Measurements from ENCODE around the gene B4GALT3. TPM values are rescaled to one million over a fixed set of nuclear protein-coding genes. Genes with fewer than 3 reads are reported as not detected.

B4GALT3 gene
- total and polyA plus RNA-seq, 2 of the 8 experiments (the other 6 are each of a cell fraction or from before 2014, with no cell fraction given) = 42.3 to 43.0 TPM

DNA sequence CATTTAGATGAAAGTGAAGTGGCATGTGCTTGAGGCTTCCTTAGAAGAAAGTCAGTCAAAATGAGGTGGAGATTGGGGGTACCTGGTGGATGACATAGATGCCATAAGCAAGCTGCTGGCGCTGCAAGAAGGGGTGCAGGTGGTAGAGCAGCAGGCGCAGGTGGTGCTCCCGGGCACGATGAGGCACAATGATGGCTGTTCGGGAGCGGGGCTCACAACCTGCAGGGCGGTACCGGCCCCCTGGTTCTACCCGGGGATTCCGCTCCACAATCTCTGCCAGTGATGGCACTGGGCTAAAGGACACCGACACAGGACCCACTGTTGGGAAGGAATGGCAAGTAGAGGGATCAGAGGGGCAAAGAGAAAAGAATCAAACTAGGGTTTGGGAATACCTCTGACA lies 2.4 kb downstream of the B4GALT3 start:
- no peak overlapping the region for H4K91ac ChIP-seq (replicated peaks; ENCODE audit: insufficient read length, low read length)
- no peak overlapping the region for H2BK12ac ChIP-seq (ENCODE audit: low read depth, low read length)
- H3K36me3 ChIP-seq (ENCODE audit: control insufficient read depth in 2 of 4, insufficient read depth in 4 of 4, low read length in 3 of 4) = peaks cover 13 to 43% (median 29%) of the 10 kb centered on the region in 4 experiments
- no peak overlapping the region for H2BK120ac ChIP-seq (replicated peaks; ENCODE audit: low read depth, low read length)
- peaks cover 0 to 13% (median under 1%) of the 10 kb centered on the region in 4 experiments; a peak in 3 of 7 replicates for H3K4me1 ChIP-seq (replicated peaks in 1 of 4; ENCODE audit: control insufficient read depth in 3 of 4, insufficient read depth in 4 of 4, low read length in 3 of 4)
- H3K23me2 ChIP-seq (ENCODE audit: low read depth, low read length) = peaks cover 2% of the 10 kb centered on the region; the same call in 1 of the 2 replicates
- H3K27ac ChIP-seq (ENCODE audit: low read depth, low read length) = no peak overlapping the region
- no peak for FAIRE-seq
- no peak overlapping the region for H3K4me2 ChIP-seq (ENCODE audit: insufficient read depth in 1 of 2, low read depth in 2 of 2, low read length in 2 of 2)
- no peak overlapping the region for H3K18ac ChIP-seq (ENCODE audit: extremely low read depth, low read length)
- no peak overlapping the region for H2BK15ac ChIP-seq (ENCODE audit: low read length)
- H2BK20ac ChIP-seq (ENCODE audit: low read length) = no peak overlapping the region
- H4K20me1 ChIP-seq (replicated peaks in 1 of 2; ENCODE audit: control insufficient read depth in 1 of 2, insufficient read depth in 2 of 2, low read length in 2 of 2) = peaks cover 0 to 6% of the 10 kb centered on the region in 2 experiments
- H3K23ac ChIP-seq (ENCODE audit: insufficient read length) = no peak overlapping the region
- WGBS, 2 experiments (ENCODE audit: extremely low coverage in 1 of 2, insufficient coverage in 1 of 2, insufficient read length in 1 of 2, insufficient replicate concordance in 2 of 2, low coverage in 1 of 2, low lambda C conversion rate in 2 of 2, missing lambda C conversion rate in 1 of 2) = 97% methylated on average over 11 of the region's 11 CpGs; no CpG with 5 or more reads in 1 of the 2 experiments
- no peak overlapping the region for H4K8ac ChIP-seq (ENCODE audit: extremely low read depth, insufficient read depth, low read length)
- H2AFZ ChIP-seq (ENCODE audit: low read length) = no peak overlapping the region
- H3K4ac ChIP-seq (replicated peaks; ENCODE audit: insufficient read length, low read depth, low read length) = no peak overlapping the region
- CTCF ChIA-PET (ENCODE audit: partially characterized antibody) = interaction anchor here (2.8 kb wide), 1 partner anchor 9 kb away, joined by 27 read pairs; the partner anchor contains the start of gene PPOX
- no peak overlapping the region for H3K4me3 ChIP-seq (ENCODE audit: extremely low read depth in 1 of 4, insufficient read depth in 2 of 4, low read depth in 3 of 4, low read length in 4 of 4)
- H2AK5ac ChIP-seq (ENCODE audit: low read depth, low read length) = no peak overlapping the region
- H3K27me3 ChIP-seq (replicated peaks in 1 of 4; ENCODE audit: control insufficient read depth in 3 of 4, extremely low read depth in 1 of 4, insufficient read depth in 3 of 4, low read length in 3 of 4) = no peaks in the 10 kb centered on the region
- POLR2A ChIA-PET (ENCODE audit: partially characterized antibody) = interaction anchor here (4.0 kb wide), 1 partner anchor 8 kb away, joined by 51 read pairs; the partner anchor contains the start of gene PPOX
- no peaks in the 10 kb centered on the region for H3K9me3 ChIP-seq (ENCODE audit: insufficient read depth in 2 of 2, low read depth in 1 of 2, low read length in 1 of 2)
- H3K56ac ChIP-seq (replicated peaks; ENCODE audit: insufficient read length, low read depth, low read length) = no peak overlapping the region
- no peak overlapping the region for H3K14ac ChIP-seq (ENCODE audit: insufficient read length)
- no peak overlapping the region for H3K9ac ChIP-seq (replicated peaks in 1 of 4; ENCODE audit: extremely low read depth in 1 of 4, low read depth in 3 of 4, low read length in 3 of 4)
- DNase-seq (ENCODE audit: low read depth in 1 of 2, low spot score in 2 of 2) = no peak
- H3K79me2 ChIP-seq (ENCODE audit: control insufficient read depth in 1 of 2, insufficient read depth in 2 of 2, low read length in 2 of 2) = peaks cover 0 to 4% of the 10 kb centered on the region in 2 experiments; a peak in 1 of 4 replicates
- H3K79me1 ChIP-seq (ENCODE audit: low read depth, low read length) = peaks cover 4% of the 10 kb centered on the region
- H2BK5ac ChIP-seq (ENCODE audit: low read depth, low read length) = no peak overlapping the region
- no peak overlapping the region for H4K5ac ChIP-seq (ENCODE audit: insufficient read length, low read depth, low read length)
- TF ChIP-seq, protein P1, sequence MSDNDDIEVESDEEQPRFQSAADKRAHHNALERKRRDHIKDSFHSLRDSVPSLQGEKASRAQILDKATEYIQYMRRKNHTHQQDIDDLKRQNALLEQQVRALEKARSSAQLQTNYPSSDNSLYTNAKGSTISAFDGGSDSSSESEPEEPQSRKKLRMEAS (IDR thresholded peaks at IDR 0.05) = no peak
- no peak for TF ChIP-seq NANOG (IDR thresholded peaks at IDR 0.05; ENCODE audit: insufficient read depth, low read depth, low read length, poor library complexity, severe bottlenecking)
- TF ChIP-seq BACH1 (IDR thresholded peaks at IDR 0.05; ENCODE audit: low read length) = no peak
- TF ChIP-seq GABPA (IDR thresholded peaks at IDR 0.05; ENCODE audit: borderline replicate concordance, insufficient read depth, low read length) = no peak
- no peak for TF ChIP-seq EP300 (IDR thresholded peaks at IDR 0.05; ENCODE audit: borderline replicate concordance in 1 of 2, low read depth in 2 of 2, low read length in 2 of 2)
- no peak for TF ChIP-seq SAP30 (IDR thresholded peaks at IDR 0.05; ENCODE audit: insufficient read depth, insufficient replicate concordance, low read length)
- no peak for TF ChIP-seq TCF12 (IDR thresholded peaks at IDR 0.05; ENCODE audit: low read depth, low read length)
- TF ChIP-seq CEBPB (IDR thresholded peaks at IDR 0.05; ENCODE audit: low read depth, low read length) = no peak
- no peak for TF ChIP-seq RBBP5 (IDR thresholded peaks at IDR 0.05; ENCODE audit: borderline replicate concordance, low read depth, low read length)
- no peak for TF ChIP-seq SUZ12 (IDR thresholded peaks at IDR 0.05; ENCODE audit: low read length)
- TF ChIP-seq RFX5 (IDR thresholded peaks at IDR 0.05; ENCODE audit: borderline replicate concordance, low read depth, low read length) = no peak
- TF ChIP-seq POLR2AphosphoS5 (IDR thresholded peaks at IDR 0.05; ENCODE audit: low read depth, low read length) = no peak
- no peak for TF ChIP-seq TAF7 (optimal IDR thresholded peaks at IDR 0.05; ENCODE audit: borderline replicate concordance, low read depth, low read length)

Data from H1 (cell line).